Measurements from ENCODE around the gene HTRA1. TPM values are rescaled to one million over a fixed set of nuclear protein-coding genes. Genes with fewer than 3 reads are reported as not detected.

HTRA1 gene
- total and polyA plus RNA-seq, 12 donors, result 8.5 to 167 (median 78.0) TPM

DNA sequence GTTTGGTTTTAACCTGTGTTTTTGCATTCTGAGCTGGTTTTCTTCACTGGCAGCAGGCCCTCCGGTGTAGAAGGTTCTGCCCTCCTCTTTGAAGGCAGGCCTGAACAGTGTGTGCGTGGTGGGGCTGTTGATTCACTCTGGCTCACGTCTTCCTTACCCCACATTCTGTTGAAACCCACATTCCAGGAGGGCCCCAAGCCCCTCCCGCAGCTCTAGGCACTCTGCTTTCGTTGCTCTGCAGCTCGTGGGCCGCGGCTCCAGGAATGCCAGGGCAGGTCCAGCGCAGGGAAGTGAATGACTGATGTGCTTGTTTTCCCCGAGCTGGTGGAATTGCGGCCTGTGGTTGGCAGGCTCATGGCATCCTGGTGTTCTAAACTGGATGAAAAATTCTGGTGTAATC is 49.0 kb downstream of the HTRA1 start:
- H3K36me3 ChIP-seq (replicated peaks in 1 of 2), result peaks cover 0 to 46% of the 10 kb centered on the region in 2 donors
- H3K27ac ChIP-seq, result no peak overlapping the region

DNA sequence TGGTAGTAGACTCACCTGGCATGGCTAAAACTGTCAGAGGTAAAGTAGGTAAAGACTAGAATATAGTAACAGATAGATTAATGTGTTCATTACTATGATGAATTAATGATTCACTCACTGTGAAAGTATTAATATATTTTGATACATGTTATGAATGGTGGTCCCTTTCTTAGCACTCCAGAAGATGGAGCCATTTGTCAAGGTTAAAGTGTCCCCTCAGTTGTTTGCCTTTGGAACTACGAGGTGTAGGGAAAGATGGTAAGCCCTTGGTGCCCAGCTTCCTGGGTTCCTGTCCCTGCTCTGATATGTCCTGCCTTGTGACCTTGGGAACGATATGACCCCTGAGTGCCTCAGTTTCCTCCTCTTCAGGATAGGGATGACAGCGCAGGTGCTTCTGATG is 49.4 kb downstream of the HTRA1 start:
- no peak for TF ChIP-seq POLR2A (IDR thresholded peaks at IDR 0.05)
- H3K27ac ChIP-seq, result no peak overlapping the region
- H3K9me3 ChIP-seq (replicated peaks in 1 of 3), result no peaks in the 10 kb centered on the region
- DNase-seq, result no peak
- intact Hi-C loops (cut with DNase I), result no loop called here
- 55 to 92% (median 87%) methylated on average over 2 to 3 of the region's 3 CpGs for WGBS, 4 donors
- H3K27me3 ChIP-seq, result no peaks in the 10 kb centered on the region
- no peak overlapping the region for H3K4me3 ChIP-seq
- no peaks in the 10 kb centered on the region for H3K4me1 ChIP-seq (replicated peaks in 1 of 2)
- peaks cover 0 to 47% of the 10 kb centered on the region in 2 donors for H3K36me3 ChIP-seq (replicated peaks in 1 of 2)

More for the DNA sequence above, 49.0 kb downstream of the HTRA1 start:
- TF ChIP-seq POLR2A (IDR thresholded peaks at IDR 0.05), result no peak
- TF ChIP-seq, protein P1, sequence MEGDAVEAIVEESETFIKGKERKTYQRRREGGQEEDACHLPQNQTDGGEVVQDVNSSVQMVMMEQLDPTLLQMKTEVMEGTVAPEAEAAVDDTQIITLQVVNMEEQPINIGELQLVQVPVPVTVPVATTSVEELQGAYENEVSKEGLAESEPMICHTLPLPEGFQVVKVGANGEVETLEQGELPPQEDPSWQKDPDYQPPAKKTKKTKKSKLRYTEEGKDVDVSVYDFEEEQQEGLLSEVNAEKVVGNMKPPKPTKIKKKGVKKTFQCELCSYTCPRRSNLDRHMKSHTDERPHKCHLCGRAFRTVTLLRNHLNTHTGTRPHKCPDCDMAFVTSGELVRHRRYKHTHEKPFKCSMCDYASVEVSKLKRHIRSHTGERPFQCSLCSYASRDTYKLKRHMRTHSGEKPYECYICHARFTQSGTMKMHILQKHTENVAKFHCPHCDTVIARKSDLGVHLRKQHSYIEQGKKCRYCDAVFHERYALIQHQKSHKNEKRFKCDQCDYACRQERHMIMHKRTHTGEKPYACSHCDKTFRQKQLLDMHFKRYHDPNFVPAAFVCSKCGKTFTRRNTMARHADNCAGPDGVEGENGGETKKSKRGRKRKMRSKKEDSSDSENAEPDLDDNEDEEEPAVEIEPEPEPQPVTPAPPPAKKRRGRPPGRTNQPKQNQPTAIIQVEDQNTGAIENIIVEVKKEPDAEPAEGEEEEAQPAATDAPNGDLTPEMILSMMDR (IDR thresholded peaks at IDR 0.05), result no peak
- Histone ChIP-seq H3K4me1 (replicated peaks in 1 of 2) (no peaks in the 10 kb centered on the region), H3K9me3 (replicated peaks in 1 of 3) (no peaks in the 10 kb centered on the region), H3K27me3 (no peaks in the 10 kb centered on the region), H3K4me3 (no peak overlapping the region)
- DNase-seq, result no peak
- intact Hi-C loops (cut with DNase I), result no loop called here
- WGBS, 4 donors, result 89 to 92% (median 90%) methylated on average over 8 to 11 of the region's 11 CpGs

DNA sequence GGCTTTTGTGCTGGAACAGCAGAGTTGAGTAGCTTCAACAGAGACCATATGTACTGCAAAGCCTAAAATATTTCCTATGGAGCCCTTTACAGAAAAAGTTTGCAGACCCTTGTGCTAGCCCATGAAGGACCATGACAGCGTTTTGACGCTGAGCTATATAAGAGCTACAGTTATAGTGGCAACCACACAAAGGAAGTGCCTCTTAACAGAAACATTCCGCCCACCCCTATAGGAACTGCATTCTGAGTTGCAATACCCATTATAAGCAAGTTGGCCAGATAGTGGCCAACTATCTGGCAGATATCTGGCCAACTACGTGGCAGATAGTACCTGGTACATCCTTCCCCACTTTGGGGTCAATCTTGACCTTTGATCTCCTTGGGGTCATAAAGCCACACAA is 51.7 kb downstream of the HTRA1 start:
- H3K4me1 ChIP-seq (replicated peaks in 1 of 2), result no peaks in the 10 kb centered on the region
- peaks cover 0 to 42% of the 10 kb centered on the region in 2 donors for H3K36me3 ChIP-seq (replicated peaks in 1 of 2)
- no peak for DNase-seq
- 77 to 94% (median 81%) methylated on average over 4 of the region's 4 CpGs for WGBS, 4 donors
- no peaks in the 10 kb centered on the region for H3K9me3 ChIP-seq (replicated peaks in 1 of 3)
- TF ChIP-seq, protein P1 (IDR thresholded peaks at IDR 0.05), result no peak
- no peak for TF ChIP-seq POLR2A (IDR thresholded peaks at IDR 0.05)
- no peak overlapping the region for H3K4me3 ChIP-seq
- no peak overlapping the region for H3K27ac ChIP-seq
- intact Hi-C loops (cut with DNase I), result no loop called here
- H3K27me3 ChIP-seq, result no peaks in the 10 kb centered on the region

DNA sequence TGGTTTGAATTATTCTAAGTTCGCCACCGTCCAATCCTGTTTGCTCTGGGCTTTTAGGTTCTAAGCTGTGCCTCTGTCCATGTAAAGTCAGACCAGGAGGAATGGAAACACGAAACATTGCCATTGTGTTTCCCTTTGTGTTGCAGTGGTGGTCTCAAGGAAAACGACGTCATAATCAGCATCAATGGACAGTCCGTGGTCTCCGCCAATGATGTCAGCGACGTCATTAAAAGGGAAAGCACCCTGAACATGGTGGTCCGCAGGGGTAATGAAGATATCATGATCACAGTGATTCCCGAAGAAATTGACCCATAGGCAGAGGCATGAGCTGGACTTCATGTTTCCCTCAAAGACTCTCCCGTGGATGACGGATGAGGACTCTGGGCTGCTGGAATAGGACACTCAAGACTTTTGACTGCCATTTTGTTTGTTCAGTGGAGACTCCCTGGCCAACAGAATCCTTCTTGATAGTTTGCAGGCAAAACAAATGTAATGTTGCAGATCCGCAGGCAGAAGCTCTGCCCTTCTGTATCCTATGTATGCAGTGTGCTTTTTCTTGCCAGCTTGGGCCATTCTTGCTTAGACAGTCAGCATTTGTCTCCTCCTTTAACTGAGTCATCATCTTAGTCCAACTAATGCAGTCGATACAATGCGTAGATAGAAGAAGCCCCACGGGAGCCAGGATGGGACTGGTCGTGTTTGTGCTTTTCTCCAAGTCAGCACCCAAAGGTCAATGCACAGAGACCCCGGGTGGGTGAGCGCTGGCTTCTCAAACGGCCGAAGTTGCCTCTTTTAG is 52.9 kb downstream of the HTRA1 start:
- intact Hi-C loops (cut with DNase I), result no loop called here
- no peaks in the 10 kb centered on the region for H3K4me1 ChIP-seq (replicated peaks in 1 of 2)
- TF ChIP-seq, protein P1 (IDR thresholded peaks at IDR 0.05), result no peak
- no peak for TF ChIP-seq POLR2A (IDR thresholded peaks at IDR 0.05)
- no peaks in the 10 kb centered on the region for H3K9me3 ChIP-seq (replicated peaks in 1 of 3)
- H3K36me3 ChIP-seq (replicated peaks in 1 of 2), result peaks cover 0 to 33% of the 10 kb centered on the region in 2 donors
- no peak overlapping the region for H3K4me3 ChIP-seq
- H3K27ac ChIP-seq, result no peak overlapping the region
- WGBS, 4 donors, result 91 to 94% (median 92%) methylated on average over 22 of the region's 22 CpGs
- no peaks in the 10 kb centered on the region for H3K27me3 ChIP-seq
- DNase-seq, result no peak

DNA sequence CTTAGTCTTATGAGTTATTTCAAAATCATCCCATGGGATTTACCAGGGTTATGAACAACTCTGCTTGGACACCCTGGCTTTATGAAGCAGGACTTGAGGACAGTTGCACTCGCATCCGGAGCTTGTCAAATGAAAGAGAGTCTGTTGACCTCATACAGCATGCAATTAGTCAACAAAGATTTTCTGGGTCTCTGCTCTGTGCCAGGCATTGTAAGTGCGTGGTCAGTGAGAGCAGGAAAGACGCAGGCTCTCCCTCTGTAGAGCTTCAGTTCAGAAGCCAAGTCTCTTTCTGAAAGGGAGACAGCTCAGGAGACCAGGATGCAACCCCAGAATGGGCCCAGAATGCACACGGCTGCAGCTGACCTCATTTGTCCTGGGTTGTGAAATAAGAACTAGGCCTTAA is 53.7 kb downstream of the HTRA1 start:
- DNase-seq, result no peak
- Histone ChIP-seq H3K27me3 (no peaks in the 10 kb centered on the region), H3K4me3 (no peak overlapping the region), H3K36me3 (replicated peaks in 1 of 2) (peaks cover 0 to 29% of the 10 kb centered on the region in 2 donors), H3K4me1 (replicated peaks in 1 of 2) (no peaks in the 10 kb centered on the region), H3K9me3 (replicated peaks in 1 of 3) (no peaks in the 10 kb centered on the region), H3K27ac (no peak overlapping the region)
- intact Hi-C loops (cut with DNase I), result no loop called here
- TF ChIP-seq, protein P1 (IDR thresholded peaks at IDR 0.05), result no peak
- WGBS, 4 donors, result 82 to 93% (median 88%) methylated on average over 5 of the region's 5 CpGs
